Activated gamma-delta T cell treated with anti-CD3 and anti-CD28 coated beads, Interleukin-2, amount 50 U/mL, for 16 hours (primary cell): Measurements from ENCODE around the gene BAHCC1.

ENCODE experiments used
- DNase-seq: peaks from one replicate; pipeline ENCODE4 v3.0.0-alpha.2; 2020; ENCODE audit warnings: low read depth

The BAHCC1 gene

GRCh38 chr17:81443269-81443668 lies 48.0 kb downstream of the BAHCC1 start:
- DNase-seq: no peak

DNA sequence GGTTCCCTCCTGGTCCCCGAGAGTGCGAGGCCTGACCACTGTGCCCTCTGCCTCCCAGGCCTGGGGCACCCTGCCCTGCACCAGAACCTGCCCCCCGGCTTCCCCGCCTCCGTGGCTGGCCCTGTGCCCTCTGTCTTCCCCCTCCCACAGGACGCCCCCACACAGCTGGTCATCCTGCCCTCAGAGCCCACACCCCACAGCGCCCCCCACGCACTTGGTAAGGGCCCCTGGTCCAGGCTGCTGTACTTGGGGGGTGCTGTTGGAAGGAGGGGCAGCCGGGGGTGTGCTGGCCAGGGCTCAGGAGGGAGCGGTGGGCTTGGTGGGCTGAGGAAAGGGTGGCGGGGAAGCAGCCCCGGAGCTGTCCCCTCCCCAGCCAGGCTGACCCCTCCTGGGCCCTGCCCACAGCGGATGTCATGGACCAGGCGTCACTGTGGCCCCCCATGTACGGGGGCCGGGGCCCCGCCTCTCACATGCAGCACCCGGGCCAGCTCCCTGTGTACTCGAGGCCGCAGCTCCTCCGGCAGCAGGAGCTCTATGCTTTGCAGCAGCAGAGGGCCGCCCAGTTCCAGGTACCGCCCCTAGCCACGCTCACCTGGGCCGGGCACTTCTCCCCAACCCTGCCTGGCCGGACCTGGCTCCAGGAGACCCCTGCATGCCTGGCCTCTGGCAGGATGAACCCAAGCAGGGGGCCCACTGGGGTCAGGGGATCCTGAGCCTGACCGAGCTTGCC lies 49.5 kb downstream of the BAHCC1 start:
- no peak for DNase-seq

- DNase-seq: no peak
Measured at GRCh38 chr17:81445642-81446503, 50.6 kb downstream of the BAHCC1 start.

DNA sequence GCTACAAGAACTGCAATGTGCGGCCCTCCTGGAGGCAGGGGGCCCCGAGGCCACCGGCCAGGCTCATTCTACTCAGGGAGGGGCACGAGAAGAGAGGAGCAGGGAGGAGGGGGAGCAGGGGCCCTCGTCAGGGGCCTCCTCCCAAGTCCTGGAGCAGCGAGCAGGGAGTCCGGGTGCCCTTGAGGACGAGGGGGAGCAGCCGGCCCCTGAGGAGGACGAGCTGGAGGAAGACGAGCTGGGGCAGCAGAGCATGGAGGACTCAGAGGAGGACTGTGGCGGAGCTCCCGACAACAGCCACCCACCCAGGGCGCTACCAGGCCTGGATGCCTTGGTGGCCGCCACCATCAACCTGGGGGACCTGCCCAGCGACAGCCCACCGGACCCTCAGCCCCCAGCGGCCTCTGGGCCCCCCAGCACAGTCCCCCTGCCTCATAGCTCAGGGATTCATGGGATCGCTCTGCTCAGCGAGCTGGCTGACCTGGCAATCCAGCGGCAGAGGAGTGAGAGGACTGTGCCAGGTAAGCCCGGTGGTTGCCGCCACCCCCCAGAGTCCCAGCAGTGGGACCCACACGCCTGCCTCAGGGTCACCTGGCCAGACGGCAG lies 52.2 kb downstream of the BAHCC1 start:
- no peak for DNase-seq

- DNase-seq: no peak
Measured at GRCh38 chr17:81448442-81448841, 53.2 kb downstream of the BAHCC1 start.

DNA sequence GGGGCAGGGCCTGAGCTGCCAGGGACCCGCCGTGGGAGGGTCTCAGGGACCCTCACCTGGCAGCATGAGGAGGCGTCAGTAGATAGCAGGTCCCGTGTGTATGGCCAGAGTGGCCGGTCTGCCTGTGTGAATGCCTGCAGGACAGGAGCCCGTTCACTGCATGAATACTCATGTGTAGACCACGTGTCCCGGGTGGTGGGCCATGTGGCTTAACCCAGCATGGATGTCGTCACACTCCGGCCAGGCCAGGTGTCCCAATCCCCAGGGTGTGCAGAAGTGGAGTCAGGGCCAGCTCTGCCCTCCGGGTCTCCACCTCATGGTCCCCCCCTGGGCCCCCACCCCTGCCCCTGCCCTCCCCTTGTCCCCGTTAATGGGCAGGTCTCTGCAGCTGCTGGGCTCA lies 53.7 kb downstream of the BAHCC1 start:
- no peak for DNase-seq

DNA sequence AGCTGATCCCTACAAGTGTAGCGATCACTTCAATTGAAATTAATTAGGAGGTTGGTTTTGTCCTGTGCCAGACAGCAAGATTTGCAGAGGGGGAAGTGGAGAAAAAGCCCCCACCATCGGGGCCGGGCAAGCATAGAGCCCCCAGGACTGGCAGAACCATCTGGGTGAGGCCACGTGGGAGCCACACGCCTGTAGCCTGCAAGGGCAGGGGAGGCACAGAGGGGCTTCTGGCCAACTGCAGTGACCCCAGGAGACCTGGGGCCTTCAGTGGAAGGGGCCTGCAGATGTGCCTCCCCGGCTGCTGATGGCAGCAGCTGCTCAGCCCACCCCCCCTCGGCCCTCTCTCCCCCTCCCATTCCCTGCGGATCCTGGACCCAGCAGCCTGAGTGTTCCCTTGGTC lies 54.1 kb downstream of the BAHCC1 start:
- no peak for DNase-seq

DNA sequence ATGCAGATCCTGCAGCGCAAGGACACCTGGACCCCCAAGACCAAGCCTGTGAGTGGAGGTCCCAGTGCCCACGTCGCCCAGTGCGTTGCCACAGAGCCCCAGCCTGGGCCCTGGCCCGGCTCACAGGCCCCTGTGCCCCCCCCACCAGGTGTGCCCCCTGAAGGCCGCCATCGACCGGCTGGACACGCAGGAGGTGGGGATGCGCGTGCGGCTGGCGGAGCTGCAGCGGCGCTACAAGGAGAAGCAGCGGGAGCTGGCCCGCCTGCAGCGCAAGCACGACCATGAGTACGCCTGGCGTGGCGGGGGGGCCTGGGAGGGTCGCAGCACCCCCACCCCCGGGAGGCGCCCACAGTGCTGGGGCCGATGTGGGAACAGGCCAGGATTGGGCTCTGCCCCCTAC lies 56.6 kb downstream of the BAHCC1 start:
- DNase-seq: no peak

DNA sequence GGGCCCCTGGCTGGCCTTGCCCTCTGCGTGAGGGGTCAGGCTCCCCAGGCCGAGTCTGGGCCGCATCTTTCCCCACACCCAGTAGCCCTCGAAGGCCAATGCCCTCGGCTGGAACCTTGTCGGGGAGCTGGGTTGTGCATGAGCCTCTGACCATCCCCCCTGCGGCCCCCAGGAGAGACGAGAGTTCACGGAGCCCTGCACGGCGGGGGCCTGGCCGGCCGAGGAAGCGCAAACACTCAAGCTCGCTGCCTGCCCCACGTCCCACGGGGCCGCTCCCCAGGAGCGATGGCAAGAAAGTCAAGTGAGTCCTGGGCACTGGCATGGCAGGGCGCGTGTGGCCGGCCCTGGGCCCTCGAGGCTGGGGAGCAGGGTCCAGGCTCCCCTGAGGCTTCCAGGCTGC lies 57.3 kb downstream of the BAHCC1 start:
- no peak for DNase-seq

- DNase-seq: no peak
Measured at GRCh38 chr17:81453076-81453475, 57.8 kb downstream of the BAHCC1 start.

- peak; percentile 14 for DNase-seq
Measured at GRCh38 chr17:81453712-81454111, 58.5 kb downstream of the BAHCC1 start.

GRCh38 chr17:81454473-81454872 lies 59.2 kb downstream of the BAHCC1 start:
- DNase-seq: no peak

DNA sequence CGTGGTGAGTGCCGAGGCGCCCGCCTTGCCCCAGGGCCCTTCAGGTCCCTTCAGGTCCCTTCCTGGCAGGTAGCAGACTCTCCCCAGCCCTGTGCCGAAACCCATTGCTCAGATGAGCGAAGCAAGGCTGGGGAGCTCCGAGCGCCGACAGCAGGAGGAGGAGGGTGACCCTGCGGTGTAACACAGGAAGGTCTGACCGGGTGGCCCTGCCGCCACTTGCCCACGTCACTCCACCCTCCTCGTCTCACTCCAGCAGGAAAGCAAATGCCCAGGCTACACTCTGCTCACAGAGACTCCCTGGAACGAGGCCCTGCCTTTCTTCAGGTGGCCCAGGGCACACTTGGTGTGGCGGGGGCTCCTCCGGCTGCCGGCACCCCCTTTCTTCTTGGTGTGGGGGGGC lies 60.1 kb downstream of the BAHCC1 start:
- no peak for DNase-seq

DNA sequence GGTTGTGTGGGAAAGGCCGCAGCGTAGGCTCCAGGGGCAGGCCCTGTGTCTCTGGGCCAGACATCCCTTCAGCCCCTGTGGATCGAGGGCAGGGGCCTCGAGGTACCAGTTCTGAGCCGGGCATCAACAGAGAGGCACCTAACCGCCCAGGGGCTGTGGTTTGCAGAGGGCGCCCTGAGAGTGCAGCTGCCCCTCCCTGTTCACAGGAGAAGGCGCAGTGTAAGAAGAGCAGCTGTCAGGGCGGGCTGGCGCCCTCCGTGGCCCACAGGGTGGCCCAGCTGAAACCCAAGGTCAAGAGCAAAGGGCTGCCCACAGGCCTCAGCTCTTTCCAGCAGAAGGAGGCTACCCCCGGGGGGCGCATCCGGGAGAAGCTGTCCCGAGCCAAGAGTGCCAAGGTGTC lies 60.8 kb downstream of the BAHCC1 start:
- no peak for DNase-seq

GRCh38 chr17:81456798-81457197 lies 61.5 kb downstream of the BAHCC1 start:
- no peak for DNase-seq

DNA sequence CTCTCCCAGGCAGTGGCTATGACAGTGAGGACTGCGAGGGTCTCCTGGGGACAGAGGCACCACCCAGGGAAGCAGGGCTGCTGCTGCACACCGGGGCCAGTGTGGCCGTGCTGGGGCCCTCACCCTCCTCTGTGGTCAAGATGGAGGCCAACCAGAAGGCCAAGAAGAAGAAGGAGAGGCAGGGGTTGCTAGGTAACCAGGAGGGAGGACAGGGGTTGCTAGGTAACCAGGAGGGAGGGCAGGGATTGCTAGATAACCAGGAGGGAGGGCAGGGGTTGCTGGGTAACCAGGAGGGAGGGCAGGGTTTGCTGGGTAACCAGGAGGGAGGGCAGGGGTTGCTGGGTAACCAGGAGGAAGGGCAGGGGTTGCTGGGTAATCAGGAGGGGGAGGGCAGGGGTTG lies 62.1 kb downstream of the BAHCC1 start:
- no peak for DNase-seq

- DNase-seq: no peak
Measured at GRCh38 chr17:81457917-81458555, 62.8 kb downstream of the BAHCC1 start.

DNA sequence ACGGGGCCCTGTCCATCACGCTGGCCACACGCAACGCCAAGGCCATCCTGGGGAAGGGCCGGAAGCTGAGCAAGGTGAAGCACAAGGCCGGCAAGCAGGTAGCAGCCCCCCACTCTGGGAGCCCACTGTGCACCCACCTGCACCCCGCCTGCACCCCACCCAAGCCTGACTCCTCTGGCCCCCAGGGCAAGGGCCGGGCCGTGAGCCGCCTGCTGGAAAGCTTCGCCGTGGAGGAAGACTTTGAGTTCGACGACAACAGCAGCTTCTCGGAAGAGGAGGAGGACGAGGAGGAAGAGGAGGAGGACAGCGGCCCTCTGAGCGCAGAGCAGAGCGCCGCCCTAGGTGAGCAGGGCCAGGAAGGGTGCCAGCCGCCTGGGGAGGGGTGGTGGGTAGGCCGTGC lies 63.4 kb downstream of the BAHCC1 start:
- no peak for DNase-seq

DNA sequence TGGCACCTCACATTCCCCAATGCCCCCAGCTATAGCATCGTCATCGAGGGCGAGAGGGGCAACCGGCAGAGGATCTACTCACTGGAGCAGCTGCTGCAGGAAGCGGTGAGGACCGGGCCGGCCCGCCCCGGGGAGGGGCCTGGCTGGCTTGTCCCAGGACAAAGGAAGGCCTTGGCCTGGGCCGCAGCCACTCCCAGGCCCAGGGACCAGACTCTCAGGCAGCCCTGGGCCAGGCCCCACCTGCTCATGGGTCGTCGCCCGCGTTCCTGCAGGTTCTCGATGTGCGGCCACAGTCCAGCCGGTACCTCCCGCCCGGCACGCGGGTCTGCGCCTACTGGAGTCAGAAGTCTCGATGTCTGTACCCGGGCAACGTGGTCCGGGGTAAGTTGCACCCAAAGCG lies 64.0 kb downstream of the BAHCC1 start:
- no peak for DNase-seq

- no peak for DNase-seq
Measured at GRCh38 chr17:81459864-81460263, 64.6 kb downstream of the BAHCC1 start.

GRCh38 chr17:81460856-81461460 lies 65.7 kb downstream of the BAHCC1 start:
- DNase-seq: no peak
